Adrenal gland (tissue), 12 donors: Measurements from ENCODE around the gene CTBP2. TPM values are rescaled to one million over a fixed set of nuclear protein-coding genes. Genes with fewer than 3 reads are reported as not detected.

Experiments
- DNase-seq, 7 donors: peaks; one replicate each; pipeline ENCODE4 v3.0.0-alpha.2; 2019 to 2020
- H3K27ac ChIP-seq, 5 donors: fragments of 200-600 bp; sonication (generic) in 4 of 5; 1 replicate in 3 of 5; 2 replicates in 2 of 5; pipeline versions ENCODE4 v1.5.1 to v1.8.0; 2016 to 2020; ENCODE audit warnings: mild to moderate bottlenecking in 1 of 5
- H3K27me3 ChIP-seq: fragments of 200-600 bp; 2 replicates; pipeline ENCODE4 v1.8.0; 2021
- H3K36me3 ChIP-seq, 2 donors: fragments of 200-600 bp; replicated peaks in 1 of 2; 1 replicate in 1 of 2; 2 replicates in 1 of 2; pipeline versions ENCODE4 v1.5.1 to v1.8.0; 2018 to 2022
- H3K4me1 ChIP-seq, 2 donors: fragments of 200-600 bp; replicated peaks in 1 of 2; 1 replicate in 1 of 2; 2 replicates in 1 of 2; pipeline versions ENCODE4 v1.5.1 to v1.8.0; 2018 to 2021
- H3K4me3 ChIP-seq, 4 donors: fragments of 200-600 bp; sonication (generic) in 3 of 4; one replicate each; pipeline ENCODE4 v1.5.1; 2016 to 2018
- H3K9me3 ChIP-seq, 3 donors: fragments of 200-600 bp; sonication (generic) in 1 of 3; replicated peaks in 1 of 3; 1 replicate in 2 of 3; 2 replicates in 1 of 3; pipeline versions ENCODE4 v1.5.1 to v1.8.0; 2016 to 2021
- CTCF ChIP-seq, 6 experiments: fragments of 450-650 bp in 4 of 6; fragments of 200-600 bp in 2 of 6; sonication (generic) in 1 of 6; IDR thresholded peaks; 1 replicate in 5 of 6; 2 replicates in 1 of 6; pipeline versions ENCODE4 v1.5.1 to v1.8.0; 2016 to 2021; ENCODE audit warnings: antibody characterized with exemption in 6 of 6, mild to moderate bottlenecking in 2 of 6, moderate library complexity in 1 of 6
- POLR2A ChIP-seq, 2 donors: fragments of 450-650 bp; IDR thresholded peaks; one replicate each; pipeline ENCODE4 v1.6.1; 2017; ENCODE audit warnings: antibody characterized with exemption in 2 of 2, mild to moderate bottlenecking in 2 of 2, moderate library complexity in 1 of 2
- WGBS, 4 donors: extraction: QIAGEN DNeasy Blood & Tissue Kit in 2 of 4; methylation state at CpG; one replicate each; pipeline versions ENCODE4 v1.1.5 to v1.1.7; 2013 to 2017; 5-methylcytosine and 5-hydroxymethylcytosine counted together
- intact Hi-C, 2 donors: fragments of 100-400 bp; cut with DNase I; formaldehyde crosslinking; loops; one replicate each; pipeline versions ENCODE4 v1.14.1 to v1.15.0; 2022 to 2023
- microRNA-seq, 3 donors: library from miRNA; unstranded; fragments of <30 nt; microRNA quantifications; one replicate each; pipeline ENCODE4, GENCODE V29; 2017 to 2020
- polyA plus RNA-seq, 3 donors: library from polyadenylated mRNA; stranded (reverse); fragments of 200-250 nt in 2 of 3; fragments of 350-450 nt in 1 of 3; fragmentation: Illumina TruSeq in 1 of 3; extraction: RNeasy Lipid Tissue Mini Kit (QIAGEN cat#74804) in 1 of 3; gene quantifications; one replicate each; pipeline ENCODE4 v1.2.3, GENCODE V29; 2013 to 2014
- small RNA-seq, 2 donors: library from RNA; depleted of rRNA; stranded (forward); fragments of <200 nt; gene quantifications; one replicate each; pipeline ENCODE3, GENCODE V24; 2016
- total RNA-seq, 9 donors: library from RNA; depleted of rRNA in 4 of 9; stranded (reverse); fragments of >200 nt in 4 of 9; fragments of 120-200 nt in 1 of 9; fragmentation: NEBNext Ultra II Directional in 1 of 9; extraction: Animal tissue kit (Norgen Biotek cat#: 25700) in 1 of 9; gene quantifications; one replicate each; pipeline versions ENCODE4 v1.1.0 to v1.2.4, GENCODE V29; 2013 to 2023
- donor health status: healthy with polysubstance abuse.
- donor health status: Bipolar disorder and iron deficiency.
- donor health status: DM: yes; HTN: yes; CAD: no.
- donor health status: DM: no; HTN: no; CAD: no.
- donor health status: DM: no; HTN: no; CAD: no.
- donor health status: DM: yes; HTN: yes; CAD: no.

Gene CTBP2
- total and polyA plus RNA-seq, 12 donors = 25.3 to 66.5 (median 45.7) TPM

- H3K4me3 ChIP-seq = no peak overlapping the region
- DNase-seq = no peak
- intact Hi-C loops = no loop called here
- peaks cover 5 to 41% of the 10 kb centered on the region in 2 donors for H3K4me1 ChIP-seq
- H3K27me3 ChIP-seq = no peaks in the 10 kb centered on the region
- no peak overlapping the region for H3K27ac ChIP-seq
- no peaks in the 10 kb centered on the region for H3K36me3 ChIP-seq
- H3K9me3 ChIP-seq = no peaks in the 10 kb centered on the region
- TF ChIP-seq POLR2A (IDR thresholded peaks at IDR 0.05) (no peak), CTCF (IDR thresholded peaks at IDR 0.05) (no peak)
- WGBS, 4 donors = 93 to 95% (median 94%) methylated on average over 7 of the region's 7 CpGs
Observed at GRCh38 chr10:124936813-124937212, 223.6 kb downstream of the CTBP2 start.

- intact Hi-C loops = no loop called here
- Histone ChIP-seq H3K4me1 (peaks cover 5 to 35% of the 10 kb centered on the region in 2 donors), H3K4me3 (no peak overlapping the region), H3K27ac (no peak overlapping the region), H3K27me3 (no peaks in the 10 kb centered on the region), H3K9me3 (no peaks in the 10 kb centered on the region), H3K36me3 (no peaks in the 10 kb centered on the region)
- no peak for DNase-seq
- WGBS, 4 donors = 88 to 98% (median 96%) methylated on average over 2 of the region's 2 CpGs
- TF ChIP-seq CTCF (IDR thresholded peaks at IDR 0.05) (no peak), POLR2A (IDR thresholded peaks at IDR 0.05) (no peak)
Observed at GRCh38 chr10:124935946-124936345, 224.4 kb downstream of the CTBP2 start.

Small RNAs within 50 kb of the gene (microRNA-seq; reads per million reads assigned to microRNA genes)
- 0 reads per million in 3 donors for gene MIR4296

Small RNAs within 50 kb of the gene (small RNA-seq; reads per million reads assigned to genes)
- gene MIR4296 (0 reads per million in 2 donors), gene MRPS21P6 (0 reads per million in 2 donors)

Other genes with a start within 250 kb of the CTBP2 start
- gene ZRANB1, start 218.4 kb downstream of the CTBP2 start, total RNA-seq = 10 to 100 TPM; 23.0 to 64.7 (median 42.2) TPM
- gene ZRANB1, start 218.4 kb downstream of the CTBP2 start, polyA plus RNA-seq = 10 to 100 TPM; 20.2 to 30.4 (median 23.6) TPM